Stimulated activated CD4-positive, alpha-beta T cell treated with anti-CD3 and anti-CD28 coated beads, Interleukin-1b, Interleukin-23, amount 100 ng/mL, for 1 hour (primary cell): ENCODE measurements around the gene TECPR2.
"Not testable (repeated sequence)": the region's sequence is repeated elsewhere in the genome, so short reads cannot be mapped to it uniquely, and the experiment has no call there.

Experiments used
- DNase-seq, 2 donors: peaks; one replicate each; pipeline ENCODE4 v3.0.0-alpha.2; 2020; ENCODE audit warnings: low read depth in 2 of 2

The TECPR2 gene

DNA sequence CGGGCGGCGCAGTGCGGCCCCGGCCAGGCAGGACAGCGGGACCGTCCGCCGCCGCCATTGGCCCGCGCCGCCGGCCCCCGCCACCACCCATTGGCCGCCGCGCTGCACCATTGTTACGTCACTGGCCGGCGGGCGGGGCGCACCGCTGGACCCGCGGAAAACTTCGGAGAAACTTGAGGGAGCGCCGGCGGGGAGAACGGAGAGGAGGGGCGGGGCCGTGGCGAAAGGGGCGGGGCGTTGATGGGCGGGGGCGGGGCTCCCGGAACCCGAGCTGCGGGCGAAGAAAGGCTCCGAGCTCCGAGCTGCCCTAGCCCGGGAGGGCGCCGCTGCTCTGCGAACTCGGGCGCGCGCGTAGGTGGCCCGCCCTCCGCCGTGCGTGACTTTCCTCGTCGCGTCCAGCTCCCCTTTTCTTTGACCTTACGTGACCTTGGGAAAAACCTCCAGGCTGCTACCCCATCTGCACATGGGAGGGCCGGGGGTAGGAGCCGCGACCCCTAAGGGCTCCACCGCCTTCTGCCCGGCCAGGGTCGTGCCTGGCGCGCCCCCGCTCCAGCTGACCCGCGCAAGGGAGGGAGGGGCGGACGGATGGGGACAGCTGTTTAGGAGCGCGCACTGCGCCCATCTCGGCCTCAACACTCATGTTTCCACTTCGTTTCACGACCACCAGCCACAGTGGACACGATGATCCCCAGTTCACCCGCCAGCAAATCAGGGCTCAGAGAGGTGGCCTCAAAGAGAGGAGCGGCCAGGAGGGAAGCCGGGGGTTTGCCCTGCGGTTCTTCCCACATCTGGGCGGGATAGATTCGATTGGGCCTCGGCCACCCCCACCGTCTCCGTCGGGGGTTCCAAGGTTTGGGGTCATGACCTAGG, 147.2 kb downstream of the TECPR2 start, which contains the start of gene ANKRD9:
Gene ANKRD9, minus strand, starts transcription at position 31 of the 870 bp plus-strand sequence. CDS start 1,887 bp downstream, outside the sequence.
- DNase-seq: peak; percentile 65 to 84

DNA sequence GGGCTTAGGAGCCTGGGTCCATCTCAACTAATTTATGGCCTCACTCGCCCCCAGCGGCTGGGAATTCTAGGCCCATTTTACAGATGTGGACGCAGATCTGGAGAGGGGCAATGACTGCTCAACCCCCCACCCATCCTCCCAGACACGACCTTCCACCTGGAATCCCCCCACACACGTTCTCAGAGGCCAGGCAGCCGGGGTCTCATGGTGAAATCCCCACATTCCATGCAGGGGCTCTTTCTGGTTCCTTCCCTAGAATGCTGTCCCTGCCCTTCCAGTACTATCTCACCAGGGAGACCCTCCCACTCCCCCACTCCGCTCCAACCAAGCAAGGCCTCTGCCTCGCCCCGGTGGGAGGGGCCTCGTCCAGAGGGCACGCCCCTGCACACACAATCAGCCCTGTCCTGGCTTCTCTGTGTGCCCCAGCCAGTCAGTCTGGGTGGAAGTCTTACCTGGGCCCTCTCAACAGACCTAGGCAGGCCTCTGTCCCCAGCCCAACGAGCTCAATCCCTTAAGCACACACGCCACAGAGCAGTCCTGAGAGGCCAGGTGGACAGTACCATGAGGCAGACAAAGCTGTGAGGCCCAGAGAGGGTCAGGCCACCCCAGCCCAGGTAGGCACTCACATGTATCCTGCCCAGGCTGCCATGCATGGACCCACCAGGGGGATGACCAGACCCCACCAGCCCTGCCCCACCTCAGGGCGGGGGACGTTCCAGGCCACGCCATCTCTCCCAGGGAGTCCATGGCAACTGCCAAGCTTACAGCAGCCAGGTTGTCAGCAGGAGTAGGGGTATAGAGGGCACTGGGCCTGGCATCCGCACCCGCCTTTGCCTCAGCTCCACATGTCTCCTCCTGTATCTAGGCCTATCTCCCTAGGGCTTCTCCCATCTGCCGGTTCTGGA, 148.1 kb downstream of the TECPR2 start:
- DNase-seq: no peak

DNA sequence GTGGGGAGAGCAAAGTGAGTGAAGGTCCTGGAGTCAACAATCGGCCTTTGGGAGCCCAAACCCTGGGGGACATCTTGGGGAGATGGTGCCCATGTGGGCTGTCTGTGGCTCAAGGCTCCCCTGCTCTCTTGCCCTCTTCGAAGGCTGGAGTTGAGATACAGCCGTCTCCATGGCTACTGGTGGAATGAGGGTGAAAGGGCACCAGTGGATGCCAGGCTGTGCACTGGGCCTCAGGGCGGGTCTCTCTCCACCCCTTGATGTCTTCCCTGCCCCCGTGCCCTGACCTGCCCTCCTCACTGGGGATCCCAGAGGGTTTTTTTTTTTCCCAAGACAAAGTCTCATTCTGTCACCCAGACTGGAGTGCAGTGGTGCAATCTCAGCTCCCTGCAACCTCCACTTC, 148.8 kb downstream of the TECPR2 start:
- no peak for DNase-seq

DNA sequence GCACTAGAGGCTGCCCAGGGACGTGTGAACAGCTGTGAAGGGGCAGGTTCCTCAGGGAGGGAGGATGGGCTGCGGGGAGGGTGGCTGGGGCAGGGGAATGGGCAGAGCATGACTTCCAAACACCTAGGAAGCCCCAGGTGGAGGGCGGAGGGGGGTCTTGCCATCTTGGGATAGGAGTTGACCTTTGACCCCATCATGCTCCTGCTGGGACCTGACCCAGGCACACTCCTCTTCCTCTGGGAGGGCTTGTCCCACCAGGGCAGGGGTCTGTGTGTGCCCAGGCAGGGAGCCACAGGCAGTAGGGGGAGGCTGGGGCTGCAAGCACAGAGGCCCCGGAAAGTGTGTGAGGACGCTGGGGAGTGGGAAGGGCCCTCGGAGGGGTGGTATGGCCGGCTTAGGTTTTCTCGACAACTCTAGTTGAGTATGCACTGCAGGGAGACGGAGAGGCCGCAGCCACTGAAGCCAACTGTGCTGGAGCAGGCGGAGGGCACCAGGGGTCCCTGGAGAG, 150.1 kb downstream of the TECPR2 start:
- DNase-seq: no peak

DNA sequence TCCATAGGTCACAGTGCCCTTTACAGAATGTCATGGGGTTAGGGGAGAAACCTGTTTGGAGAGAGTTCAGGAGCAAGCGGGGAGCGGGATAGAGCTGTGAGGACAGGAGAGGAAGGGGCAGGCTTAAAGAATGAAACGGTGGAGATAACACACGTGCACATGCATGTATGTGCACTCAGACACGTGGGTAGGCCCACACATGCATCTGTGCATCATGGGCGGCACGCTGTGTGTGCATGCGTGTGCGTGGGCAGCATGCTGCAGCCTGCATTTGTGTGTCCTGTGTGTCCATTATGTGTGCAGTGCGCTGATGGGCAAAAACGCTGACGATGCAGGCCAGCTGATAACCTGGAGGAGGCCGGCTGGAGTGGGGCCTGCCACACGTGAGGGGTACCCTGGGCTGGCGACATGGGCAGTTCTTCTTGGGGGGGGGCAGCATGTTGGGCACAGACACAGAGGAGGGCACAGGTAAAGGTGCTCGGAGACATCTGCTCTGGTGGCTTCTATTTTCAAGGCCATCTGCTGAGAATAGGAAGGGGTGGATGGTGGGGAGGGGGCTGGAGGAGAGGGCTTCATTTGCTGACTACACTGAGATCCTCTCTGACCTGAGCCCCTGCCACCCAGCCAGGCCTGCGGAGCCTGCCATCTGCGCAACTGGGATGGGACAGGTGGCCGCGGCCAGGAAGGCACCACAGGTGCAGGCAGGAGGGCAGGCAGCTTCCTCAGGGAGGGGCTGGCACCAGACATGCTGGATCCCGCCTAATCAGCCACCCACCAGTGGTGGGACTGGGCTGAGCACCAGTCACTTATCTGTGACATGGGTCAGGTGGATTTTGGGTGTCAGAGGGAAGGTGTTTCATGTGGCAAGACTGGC, 151.4 kb downstream of the TECPR2 start:
- no peak for DNase-seq

DNA sequence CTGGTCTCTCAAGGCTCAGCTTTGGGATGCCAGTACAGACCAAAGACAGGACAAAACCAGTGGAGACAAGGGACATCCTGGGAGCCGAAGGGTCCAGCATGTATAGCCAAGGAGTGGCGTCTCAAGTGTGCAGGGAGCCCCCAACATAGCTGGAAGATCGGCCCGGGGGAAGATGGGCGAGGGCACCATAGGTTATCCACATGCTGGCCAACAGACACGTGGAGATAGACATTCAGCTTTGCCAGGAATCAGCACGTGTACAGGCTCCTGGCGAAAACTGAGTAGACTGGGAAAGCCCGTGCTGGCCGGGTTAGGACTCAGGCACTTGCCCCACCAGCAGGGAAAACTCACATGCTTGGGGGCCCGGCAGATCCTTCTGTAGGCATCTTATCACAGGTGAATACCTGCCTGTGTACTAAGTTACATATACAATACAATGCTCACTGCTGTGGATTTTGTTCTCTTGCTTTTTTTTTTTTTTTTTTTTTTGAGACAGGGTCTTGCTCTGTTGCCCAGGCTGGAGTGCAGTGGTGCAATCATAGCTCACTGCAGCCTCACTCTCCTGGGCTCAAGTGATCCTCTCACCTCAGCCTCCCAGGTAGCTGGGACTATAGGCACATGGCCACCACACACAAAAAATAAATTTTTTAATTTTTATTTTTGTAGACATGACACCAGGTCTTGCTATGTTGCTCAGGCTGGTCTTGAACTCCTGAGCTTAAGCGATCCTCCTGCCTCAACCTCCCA, 152.4 kb downstream of the TECPR2 start:
- no peak for DNase-seq

DNA sequence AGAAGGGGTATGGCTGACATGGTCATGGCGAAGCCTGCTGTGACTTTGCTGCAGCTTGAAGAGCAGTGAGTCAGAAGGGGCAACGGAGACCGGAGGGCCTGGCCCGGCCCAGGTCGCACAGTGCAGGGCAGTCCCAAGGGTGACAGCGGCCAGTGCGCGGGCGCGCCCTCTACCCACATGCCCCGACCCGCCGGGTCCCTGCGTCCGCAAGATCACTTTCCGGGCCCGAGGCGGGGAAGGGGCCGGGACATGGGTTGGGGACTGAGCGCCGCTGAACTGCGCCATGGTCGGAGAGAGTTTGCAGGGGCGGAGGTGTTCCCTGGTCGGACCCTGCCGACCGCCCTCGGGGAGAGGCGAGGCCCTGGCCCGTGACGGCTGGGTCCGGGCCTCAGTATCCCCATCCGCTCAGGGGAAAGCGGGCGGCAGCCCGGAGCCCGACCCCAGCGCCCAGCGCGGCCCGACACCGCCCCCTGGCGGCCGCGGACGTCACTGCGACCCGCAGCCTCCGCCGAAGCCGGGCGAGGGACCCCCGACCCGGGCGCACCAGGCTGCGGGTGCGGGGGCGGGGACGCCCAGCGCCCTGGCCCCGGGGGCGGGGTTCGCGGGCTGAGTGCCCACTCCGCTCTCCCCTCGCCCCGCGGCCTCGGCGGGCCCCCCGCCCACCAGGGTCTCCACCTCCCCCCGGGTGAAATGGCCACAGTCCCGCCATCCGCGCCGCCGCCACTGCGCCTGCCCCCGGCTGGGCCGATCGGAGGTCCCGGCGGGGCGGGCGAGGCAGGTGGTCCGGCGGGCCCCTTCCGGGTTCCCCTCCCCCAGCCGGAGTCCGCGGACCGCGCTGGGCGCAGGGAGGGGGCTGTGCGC, 154.0 kb downstream of the TECPR2 start:
- peak; percentile 20 to 49 for DNase-seq

DNA sequence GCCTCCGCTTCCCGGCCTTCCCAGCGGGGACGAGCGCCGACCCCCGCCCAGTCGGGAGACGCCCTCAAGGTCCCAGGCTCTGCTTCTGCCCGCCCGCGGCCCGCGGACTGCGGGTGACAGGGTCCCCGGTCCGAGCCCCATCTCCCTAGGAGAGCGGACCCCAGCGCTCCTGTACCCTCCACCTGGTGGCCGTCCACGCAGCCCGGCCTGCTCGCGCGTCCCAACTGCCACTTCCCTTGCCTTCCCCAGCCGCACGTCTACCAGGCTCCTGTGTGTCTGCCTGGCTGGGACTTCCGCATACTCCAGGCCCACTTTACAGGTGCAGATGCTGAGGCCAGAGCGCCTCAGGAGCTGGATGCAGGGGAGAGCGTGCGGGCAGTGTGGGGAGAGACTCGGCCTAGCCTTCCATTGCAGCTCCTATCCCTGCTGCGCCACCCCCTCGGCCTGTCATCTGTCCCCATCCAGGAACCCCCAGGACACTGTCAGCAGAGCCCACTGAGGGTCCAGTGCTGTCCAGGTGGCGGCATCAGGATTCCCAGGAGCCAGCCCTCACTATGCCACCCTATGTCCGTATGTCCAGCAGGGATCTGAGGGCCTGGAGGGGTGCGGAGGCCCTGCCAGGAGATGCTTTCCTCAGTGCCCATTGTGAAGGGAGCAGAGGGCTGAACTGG, 154.8 kb downstream of the TECPR2 start:
- no peak for DNase-seq

DNA sequence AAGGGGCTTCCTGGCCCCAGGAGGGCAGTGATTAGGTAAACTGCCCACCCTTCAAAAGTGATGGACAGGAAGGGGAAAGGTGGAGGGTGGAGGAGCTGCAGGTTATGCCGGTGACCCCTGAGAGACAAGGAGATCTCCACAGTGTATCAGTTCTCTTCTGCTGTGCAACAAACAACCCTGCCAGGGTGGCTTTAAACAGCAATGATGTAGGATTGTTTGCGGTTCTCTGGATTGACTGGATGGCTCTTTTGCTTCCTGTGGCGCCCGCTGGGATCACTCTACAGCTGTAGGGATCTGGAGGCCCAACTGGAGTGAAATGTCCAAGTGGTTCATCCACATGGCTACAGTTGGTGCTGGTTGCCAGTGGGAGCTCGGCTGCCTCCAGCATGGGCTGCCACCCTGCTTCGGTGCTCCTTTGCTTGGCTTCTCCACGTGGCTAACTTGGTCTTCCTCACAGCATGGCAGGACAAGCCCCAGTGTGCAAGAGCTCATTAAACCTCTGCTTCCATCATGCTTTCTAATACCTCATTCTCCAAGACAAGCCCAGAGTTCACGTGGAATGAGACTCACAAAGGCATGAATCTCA, 155.4 kb downstream of the TECPR2 start:
- DNase-seq: no peak

DNA sequence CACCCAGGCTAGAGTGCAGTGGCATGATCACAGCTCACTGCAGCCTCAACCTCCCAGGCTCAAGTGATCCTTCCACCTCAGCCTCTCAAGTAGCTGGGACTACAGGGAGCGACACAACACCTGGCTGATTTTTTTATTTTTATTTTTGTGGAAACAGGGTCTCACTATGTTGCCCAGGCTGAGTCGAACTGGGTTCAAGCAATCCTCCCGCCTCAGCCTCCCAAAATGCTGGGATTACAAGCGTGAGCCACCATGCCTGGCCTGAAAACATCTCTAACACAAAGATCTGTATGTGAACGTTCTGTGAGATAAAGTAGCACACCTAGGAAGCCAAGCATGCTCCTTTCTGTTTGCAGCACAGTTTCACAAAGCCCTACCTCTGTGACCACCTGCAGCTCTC, 157.0 kb downstream of the TECPR2 start:
- DNase-seq: not testable (repeated sequence)

DNA sequence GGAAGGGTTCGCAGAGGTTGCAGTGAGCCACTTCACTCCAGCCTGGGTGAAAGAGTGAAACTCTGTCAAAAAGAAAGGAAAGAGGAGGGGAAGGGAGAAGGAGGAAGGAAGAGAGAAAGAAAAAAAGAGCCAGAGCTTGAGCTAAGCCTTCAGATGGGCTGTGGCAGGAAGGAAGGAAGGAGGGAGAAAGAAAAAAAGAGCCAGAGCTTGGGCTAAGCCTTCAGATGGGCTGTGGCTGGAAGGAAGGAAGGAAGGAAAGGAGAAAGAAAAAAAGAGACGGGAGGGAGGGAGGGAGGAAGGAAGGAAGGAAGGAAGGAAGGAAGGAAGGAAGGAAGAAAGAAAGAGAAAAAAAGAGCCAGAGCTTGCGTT, 160.4 kb downstream of the TECPR2 start:
- DNase-seq: no peak

DNA sequence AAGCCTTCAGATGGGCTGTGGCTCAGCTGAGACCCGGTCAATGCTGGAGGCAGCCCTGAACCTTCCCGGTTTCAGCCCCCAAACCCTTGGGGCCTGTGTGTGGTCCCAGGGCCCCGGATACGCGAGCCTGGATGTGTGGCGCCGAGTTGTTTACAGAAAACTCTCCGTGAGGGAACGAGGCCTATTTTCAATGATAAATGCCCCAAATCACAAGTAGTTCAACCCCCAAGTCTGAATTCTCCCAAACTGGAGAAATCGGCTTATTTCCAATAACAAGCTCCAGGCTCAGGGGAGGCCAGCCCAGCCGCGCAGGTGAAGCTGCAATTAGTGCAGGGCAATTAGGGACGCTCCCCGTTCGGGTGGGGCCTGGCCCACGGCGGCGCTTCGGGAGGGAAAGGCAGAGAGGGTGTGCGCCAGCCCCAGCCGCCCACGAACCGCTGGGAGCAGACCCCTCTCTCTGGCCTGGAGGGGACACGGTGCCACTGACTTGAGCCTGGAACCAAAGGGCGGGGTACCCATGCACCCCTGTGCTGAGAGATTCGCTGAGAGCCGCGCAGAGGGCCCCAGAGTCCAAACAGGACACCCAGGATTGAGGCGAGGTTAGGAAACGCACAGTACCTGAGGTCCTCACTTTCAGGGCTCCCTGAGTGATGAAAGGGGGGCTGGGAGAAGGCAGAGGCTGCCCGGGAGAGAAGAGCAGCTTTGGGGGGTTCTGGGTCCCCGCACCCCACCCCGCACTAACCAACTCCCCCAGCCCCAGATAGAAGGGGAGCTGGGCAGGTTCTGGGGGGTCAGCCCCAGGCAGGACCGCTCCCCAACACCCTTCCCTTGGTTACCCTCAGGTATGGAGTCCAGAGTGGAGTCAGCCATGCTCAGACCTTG, 161.1 kb downstream of the TECPR2 start:
- DNase-seq: no peak

DNA sequence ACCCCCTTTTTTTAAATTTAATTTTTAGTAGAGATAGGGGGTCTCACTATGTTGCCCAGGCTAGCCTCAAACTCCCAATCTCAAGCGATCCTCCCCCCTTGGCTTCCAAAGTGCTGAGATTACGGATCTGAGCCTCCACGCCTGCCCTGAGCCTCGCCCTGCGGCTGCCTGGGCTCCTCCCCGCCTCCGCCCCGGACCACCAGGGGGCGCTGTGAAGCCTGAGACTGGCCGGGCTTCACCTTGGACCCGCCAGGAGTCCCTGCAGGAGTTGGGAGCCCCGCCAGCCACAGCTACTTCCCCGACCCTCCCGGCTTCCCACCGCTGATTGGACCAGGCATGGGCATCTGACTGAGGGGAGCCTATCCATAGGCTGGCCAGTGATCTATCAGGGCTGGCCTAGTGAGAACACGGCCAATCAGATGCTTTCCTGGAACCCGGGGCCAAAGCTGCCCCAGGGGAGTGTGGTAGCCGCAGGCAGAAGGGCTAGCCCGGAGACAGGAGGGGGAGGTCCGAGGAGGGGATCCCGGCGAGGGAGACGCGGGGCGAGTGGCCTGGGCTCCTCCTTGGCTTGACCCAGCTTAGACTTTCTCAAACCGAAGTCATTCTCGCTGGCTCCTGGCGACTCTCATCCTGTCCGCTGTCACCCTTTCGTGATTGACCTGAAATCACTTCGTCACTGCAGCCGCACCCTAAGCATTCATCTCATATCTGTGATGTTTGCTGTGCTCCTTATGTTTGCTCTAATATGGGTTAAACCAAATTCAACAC, 161.9 kb downstream of the TECPR2 start:
- peak; percentile 82 to 94 for DNase-seq

DNA sequence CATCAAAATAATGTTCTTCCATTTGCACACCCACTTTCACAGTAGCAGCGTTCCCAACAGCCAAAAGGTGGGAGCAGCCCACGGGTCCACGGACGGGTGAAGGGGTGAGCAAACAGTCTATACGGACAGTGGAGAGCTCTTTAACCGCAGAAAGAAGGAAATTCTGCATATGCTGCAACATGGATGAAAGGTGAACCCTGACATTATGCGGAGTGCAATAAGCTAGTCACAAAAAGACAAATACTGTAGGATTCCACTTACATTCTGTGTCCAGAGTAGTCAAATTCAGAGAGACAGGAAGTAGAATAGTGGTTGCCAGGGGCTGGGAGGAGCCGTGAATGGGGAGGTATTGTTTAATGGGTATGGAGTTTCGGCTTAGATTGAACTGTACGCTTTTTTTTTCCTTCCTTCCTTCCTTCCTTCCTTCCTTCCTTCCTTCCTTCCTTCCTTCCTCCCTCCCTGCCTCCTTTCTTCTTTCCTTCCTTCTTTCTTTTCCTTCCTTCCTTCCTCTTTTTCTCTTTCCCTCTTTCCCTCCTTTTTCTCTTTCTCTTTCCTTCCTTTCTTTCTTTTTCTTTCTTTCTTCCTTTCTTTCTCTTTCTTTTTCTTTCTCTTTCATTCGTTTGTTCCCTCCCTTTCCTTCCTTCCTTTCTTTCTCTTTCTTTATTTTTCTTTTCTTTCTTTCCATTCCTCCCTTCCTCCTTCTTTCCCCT, 162.6 kb downstream of the TECPR2 start:
- DNase-seq: no peak

DNA sequence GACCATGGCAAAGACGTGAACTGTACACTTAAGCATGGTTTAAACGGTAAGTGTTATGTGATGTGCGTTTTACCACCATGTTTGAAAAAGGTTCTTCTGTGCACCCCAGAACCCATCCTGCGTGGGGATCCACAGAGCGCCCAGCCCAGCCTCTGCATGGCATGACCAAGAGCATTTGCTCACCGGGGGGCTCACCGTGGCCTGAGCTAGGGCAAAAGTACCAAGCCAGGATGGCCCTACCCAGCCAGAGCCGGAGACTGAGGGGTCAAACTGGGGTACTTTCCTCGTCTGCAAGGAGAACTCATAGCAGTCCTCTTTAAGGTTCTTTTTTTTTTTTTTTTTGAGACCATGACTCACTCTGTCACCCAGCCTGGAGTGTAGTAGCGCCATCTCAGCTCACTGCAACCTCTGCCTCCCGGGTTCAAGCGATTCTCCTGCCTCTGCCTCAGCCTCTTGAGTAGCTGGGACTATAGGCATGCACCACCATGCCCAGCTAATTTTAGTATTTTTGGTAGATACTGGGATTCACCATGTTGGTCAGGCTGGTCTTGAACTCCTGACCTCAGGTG, 163.3 kb downstream of the TECPR2 start:
- no peak for DNase-seq
